ENCODE data around the gene ISM2. TPM values are rescaled to one million over a fixed set of nuclear protein-coding genes. Genes with fewer than 3 reads are reported as not detected.
"Not testable (repeated sequence)": the region's sequence is repeated elsewhere in the genome, so short reads cannot be mapped to it uniquely, and the experiment has no call there.

Gene ISM2
- total RNA-seq, 2 experiments from 2014 or later: 0.74 to 0.94 TPM

- Mint-ChIP-seq H3K36me3 (ENCODE audit: low read depth) (peaks cover 4% of the 10 kb centered on the region), H3K4me3 (no peak overlapping the region), H3K27me3 (no peaks in the 10 kb centered on the region), H3K9me3 (no peaks in the 10 kb centered on the region), H3K27ac (no peak overlapping the region), H3K4me1 (ENCODE audit: low read depth) (peaks cover 10% of the 10 kb centered on the region)
- intact Hi-C loops (cut with micrococcal nuclease): no loop called here
- CTCF ChIA-PET: interaction anchor here (1.1 to 1.2 kb wide), 2 partner anchors 84 to 132 kb away, joined by 3 to 4 read pairs; no protein-coding TSS in a partner anchor
- ATAC-seq (no peak), DNase-seq (no peak)
- POLR2A ChIA-PET: no interaction called here
- TF ChIP-seq CTCF (IDR thresholded peaks at IDR 0.05): no peak
These were observed 44.6 kb upstream of the ISM2 start for GRCh38 chr14:77543240-77543551.

- Mint-ChIP-seq H3K36me3 (ENCODE audit: low read depth) (peaks cover 4% of the 10 kb centered on the region), H3K9me3 (no peaks in the 10 kb centered on the region), H3K27me3 (no peaks in the 10 kb centered on the region), H3K4me1 (ENCODE audit: low read depth) (peaks cover 10% of the 10 kb centered on the region), H3K4me3 (no peak overlapping the region), H3K27ac (no peak overlapping the region)
- no peak for DNase-seq
- no peak for TF ChIP-seq CTCF (IDR thresholded peaks at IDR 0.05)
- POLR2A ChIA-PET: no interaction called here
- CTCF ChIA-PET: no interaction called here
- intact Hi-C loops (cut with micrococcal nuclease): no loop called here
- ATAC-seq: no peak
These were observed 44.0 kb upstream of the ISM2 start for GRCh38 chr14:77542421-77543239.

- intact Hi-C loops (cut with micrococcal nuclease): no loop called here
- Mint-ChIP-seq H3K4me1 (ENCODE audit: low read depth) (peaks cover 10% of the 10 kb centered on the region), H3K9me3 (no peaks in the 10 kb centered on the region), H3K36me3 (ENCODE audit: low read depth) (peaks cover 4% of the 10 kb centered on the region), H3K27ac (no peak overlapping the region), H3K4me3 (no peak overlapping the region), H3K27me3 (no peaks in the 10 kb centered on the region)
- TF ChIP-seq CTCF (IDR thresholded peaks at IDR 0.05): no peak
- ChIA-PET CTCF (interaction anchor here (0.9 kb wide), 1 partner anchor 11 kb away, joined by 3 read pairs; no protein-coding TSS in a partner anchor), POLR2A (no interaction called here)
- DNase-seq (no peak), ATAC-seq (no peak)
These were observed 43.3 kb upstream of the ISM2 start for GRCh38 chr14:77541905-77542304.

GRCh38 chr14:77536951-77537350 is 38.3 kb upstream of the ISM2 start:
- ATAC-seq; DNase-seq; H3K9me3 Mint-ChIP-seq; intact Hi-C loops (cut with micrococcal nuclease); CTCF ChIA-PET; H3K4me1 Mint-ChIP-seq (ENCODE audit: low read depth); H3K36me3 Mint-ChIP-seq (ENCODE audit: low read depth); H3K4me3 Mint-ChIP-seq; H3K27me3 Mint-ChIP-seq; H3K27ac Mint-ChIP-seq: not testable (repeated sequence)
- POLR2A ChIA-PET: interaction anchor here (0.9 kb wide), 1 partner anchor 45 kb away, joined by 3 read pairs; no protein-coding TSS in a partner anchor

- POLR2A ChIA-PET: no interaction called here
- ATAC-seq (no peak), DNase-seq (no peak)
- Mint-ChIP-seq H3K27me3 (no peaks in the 10 kb centered on the region), H3K4me1 (ENCODE audit: low read depth) (no peaks in the 10 kb centered on the region), H3K9me3 (no peaks in the 10 kb centered on the region), H3K36me3 (ENCODE audit: low read depth) (peaks cover 4% of the 10 kb centered on the region), H3K27ac (no peak overlapping the region), H3K4me3 (no peak overlapping the region)
- intact Hi-C loops (cut with micrococcal nuclease): no loop called here
- no peak for TF ChIP-seq CTCF (IDR thresholded peaks at IDR 0.05)
- CTCF ChIA-PET: no interaction called here
These were observed 32.5 kb upstream of the ISM2 start for GRCh38 chr14:77531071-77531470.

All from activated CD8-positive, alpha-beta T cell treated with anti-CD3 and anti-CD28 coated beads for 36 hours (primary cell).